Ammon's horn (tissue), 1 donor: ENCODE data around the gene CENPU.
A peak's percentile ranks its signal among the peaks of the same experiment; 100 is the strongest.

Source experiments
- DNase-seq: peaks from one replicate; pipeline ENCODE4 v3.0.0-alpha.2; 2016; ENCODE audit warnings: low spot score

CENPU gene

DNA sequence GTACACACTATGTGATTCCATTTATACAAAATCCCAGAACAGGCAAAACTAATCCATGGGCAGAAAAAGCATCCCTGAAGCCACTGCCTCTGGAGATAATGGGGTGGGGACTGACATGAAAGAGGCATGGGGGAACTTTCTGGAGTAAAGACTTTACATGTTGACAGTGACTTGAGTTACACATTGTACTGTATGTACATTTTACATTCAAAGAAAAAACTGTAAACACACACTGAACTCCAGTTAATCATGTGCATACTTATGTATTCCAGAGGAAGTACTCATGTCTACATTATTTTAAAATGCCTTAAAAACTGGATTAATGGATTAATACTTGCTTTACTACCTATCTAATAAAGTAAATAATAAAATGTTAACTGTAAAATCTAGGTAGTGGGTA lies 21.6 kb downstream of the CENPU start:
- no peak for DNase-seq

DNA sequence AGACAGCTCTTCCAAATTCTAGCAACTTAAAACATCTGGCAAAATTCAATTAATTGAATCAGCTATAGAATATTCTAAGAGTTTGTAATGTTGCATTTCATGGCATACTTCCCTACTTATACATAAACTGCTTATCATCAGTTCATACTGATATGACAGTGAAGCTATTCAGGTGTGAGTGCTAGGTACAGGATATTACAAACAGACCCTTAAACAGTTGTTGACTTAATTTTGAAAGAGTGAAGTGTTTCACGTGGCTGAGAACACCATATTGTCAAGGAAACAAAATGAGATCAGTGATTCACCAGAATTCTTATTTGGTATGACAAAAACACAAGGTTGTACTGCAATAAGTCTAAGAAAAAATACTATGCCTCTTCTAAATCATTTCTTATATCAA lies 27.4 kb downstream of the CENPU start:
- DNase-seq = no peak

DNA sequence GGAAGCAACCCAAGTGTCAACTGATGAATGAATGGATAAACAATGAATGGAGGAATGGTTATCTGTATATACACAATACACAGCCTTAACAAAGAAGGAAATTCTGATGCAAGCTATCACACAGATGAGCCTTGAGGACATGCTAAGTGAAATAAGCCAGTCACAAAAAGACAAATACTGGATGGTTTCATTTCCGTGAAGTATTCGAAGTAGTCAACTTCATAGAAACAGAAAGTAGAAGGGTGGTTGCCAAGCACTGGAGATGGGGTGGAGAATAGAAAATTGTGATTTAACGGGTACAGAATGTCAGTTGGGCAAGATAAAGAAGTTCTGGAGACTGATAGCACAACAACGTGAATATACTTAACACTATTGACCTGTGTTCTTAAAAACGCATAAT lies 28.2 kb downstream of the CENPU start:
- no peak for DNase-seq

DNA sequence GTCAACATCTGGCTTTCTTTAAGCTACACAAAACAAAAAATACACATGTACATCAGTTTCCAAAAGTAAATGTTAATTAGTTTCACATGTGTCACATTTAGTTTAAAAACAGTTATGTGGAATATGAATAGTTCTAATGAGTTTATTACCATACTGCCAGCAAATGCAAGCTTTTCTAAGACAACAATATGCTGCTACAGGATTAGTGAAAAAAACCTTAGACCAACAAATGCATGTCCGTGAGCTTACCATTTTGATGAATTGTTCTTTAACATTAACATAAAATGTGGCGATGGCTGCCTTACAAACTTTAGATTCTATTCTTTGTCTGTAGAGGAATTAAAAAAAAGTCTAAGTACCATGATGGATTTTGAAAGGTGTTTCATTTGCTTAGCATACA lies 31.8 kb downstream of the CENPU start:
- no peak for DNase-seq

DNA sequence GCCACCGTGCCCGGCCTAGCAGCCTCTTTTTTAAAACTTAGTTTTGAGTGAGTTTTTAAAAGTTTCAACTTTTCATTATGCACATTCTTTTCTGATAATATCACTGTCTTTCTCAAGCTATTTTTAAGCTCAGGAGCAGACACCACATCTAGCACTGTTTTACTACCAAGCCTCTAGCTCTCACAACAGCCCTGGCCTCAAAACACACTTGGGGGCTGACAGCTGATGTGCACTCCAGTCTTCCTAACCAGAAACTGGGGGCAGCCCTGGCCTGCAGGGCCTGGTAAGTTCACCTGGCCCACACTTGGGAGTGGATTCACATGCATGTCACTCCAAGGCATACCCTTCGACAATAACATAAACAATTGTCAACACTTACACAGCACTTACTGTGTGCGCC lies 34.0 kb downstream of the CENPU start:
- DNase-seq = no peak

DNA sequence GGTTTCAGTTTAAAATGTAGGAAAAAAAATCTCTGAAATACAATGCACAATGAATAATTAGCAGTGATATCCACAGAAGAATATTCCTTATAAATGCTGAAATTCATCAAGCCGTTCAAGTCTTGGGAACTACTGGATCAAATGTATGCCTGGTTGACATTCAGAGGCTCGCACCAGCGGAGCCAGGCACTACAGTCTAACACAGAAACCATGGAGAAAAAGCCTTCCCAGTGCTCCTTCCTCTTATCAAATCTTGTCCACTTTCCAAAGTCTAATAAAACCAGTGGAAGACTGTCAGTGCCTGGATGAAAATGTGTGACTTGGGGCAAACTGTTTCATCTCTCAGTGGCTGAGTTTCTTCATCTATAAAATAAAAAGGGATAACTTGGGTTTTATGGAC lies 35.9 kb downstream of the CENPU start:
- DNase-seq = no peak

DNA sequence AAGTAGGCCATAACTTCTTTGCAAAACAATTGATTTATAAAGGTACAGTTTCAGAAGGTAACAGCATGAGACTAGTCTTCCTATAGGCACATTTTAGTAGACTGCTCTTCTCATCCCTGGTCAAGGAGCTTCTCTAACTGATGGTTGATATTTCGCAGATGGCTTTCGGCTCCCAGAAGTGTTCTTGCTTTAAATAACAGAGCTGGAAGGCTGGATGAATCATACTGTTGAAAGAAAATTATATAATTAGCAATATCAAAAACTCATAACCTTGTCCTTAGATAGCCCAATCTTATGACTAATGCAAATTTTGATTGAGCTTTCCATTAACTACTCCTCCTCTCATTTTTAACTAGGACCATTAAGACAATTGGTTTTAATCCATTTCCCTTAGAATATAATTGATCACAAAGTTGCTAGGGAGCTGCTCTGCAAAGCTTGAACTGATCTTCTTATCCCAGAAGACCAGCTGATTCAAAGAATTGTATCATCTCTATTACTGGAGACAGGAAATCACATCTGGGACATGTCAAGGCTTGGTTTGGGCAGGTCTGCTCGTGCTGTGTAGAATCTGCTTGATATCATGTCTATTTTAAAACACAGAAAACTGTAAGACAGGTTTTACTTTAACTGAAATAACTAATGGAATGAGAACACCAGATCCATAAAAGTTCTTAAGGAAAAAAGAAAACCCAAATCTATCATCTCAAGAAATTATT lies 38.6 kb downstream of the CENPU start:
- peak; percentile 21 for DNase-seq

DNA sequence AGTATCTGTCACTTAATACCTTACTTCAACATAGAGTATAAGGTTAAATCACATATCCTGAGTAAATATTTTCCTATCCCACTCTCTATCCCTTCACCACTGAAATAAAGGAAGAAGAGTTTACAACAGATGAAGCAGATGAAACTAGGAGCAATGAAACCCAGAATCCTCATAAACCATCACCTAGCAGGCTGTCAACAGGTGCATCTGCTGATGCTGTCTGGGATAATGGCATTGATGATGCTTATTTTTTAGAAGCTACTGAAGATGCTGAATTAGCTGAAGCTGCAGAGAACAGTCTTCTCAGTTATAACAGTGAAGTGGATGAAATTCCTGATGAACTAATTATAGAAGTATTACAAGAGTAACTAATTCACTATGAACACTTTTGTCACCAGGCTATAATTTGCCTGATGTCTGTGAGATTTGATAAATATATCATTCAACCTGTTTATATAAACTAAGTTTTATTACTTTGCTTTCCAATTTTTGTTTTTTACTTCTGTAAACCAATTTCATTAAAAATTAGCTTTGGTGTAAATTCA lies 39.4 kb downstream of the CENPU start:
- DNase-seq = no peak

DNA sequence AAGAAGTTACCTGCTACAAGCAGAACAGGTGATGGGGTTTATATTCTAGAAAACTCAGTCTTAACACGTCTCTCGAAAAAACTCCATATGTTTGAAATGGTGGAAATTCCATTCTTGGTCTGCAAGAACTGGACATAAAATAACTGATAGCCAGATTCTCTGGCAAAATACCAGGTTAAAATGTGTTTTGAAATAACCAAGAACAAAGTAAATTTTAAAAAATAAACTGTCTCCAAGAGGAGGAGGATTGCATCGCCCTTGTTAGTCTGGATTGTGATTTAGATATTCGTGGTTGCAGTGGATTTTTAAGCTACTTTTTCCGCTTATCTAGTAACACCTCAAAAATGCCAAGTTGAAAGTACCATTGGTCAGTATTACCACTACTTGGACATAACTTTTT lies 40.8 kb downstream of the CENPU start:
- DNase-seq = no peak

DNA sequence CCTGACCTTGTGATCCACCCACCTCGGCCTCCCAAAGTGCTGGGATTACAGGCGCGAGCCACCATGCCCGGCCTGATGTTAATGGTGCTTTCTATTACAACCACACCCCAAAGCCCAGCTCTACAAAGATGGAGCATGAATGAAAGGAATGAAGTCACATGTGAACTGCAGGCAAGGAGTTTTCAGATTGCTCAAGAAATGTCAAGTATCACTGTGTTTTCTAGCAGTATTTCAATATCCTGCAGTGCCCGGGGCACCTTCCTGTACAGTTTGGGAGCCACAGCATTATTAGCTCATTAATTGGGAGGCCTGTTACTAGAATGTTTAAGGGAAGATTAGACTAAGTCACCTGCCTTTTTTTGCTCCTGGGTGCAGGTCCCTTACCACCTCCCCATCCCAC lies 44.2 kb downstream of the CENPU start:
- no peak for DNase-seq

DNA sequence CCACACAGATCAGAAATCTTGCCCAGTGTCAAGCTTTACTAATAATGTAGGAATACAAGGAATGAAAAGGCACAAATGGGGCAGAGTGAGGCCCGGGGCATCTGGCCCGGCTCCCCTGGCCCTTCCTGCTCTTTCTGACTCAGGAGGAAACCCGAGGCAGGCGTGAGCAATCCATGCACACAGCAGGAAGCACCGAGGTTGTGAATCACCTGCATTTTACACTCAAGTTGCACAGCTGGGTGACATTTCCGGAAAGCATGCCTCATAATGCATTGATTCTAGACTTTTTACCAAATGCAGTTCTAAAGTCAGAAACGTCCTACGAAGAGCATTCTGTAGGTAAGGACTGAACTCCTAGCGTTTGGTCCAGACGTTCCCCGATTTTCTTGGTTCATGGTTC lies 45.4 kb downstream of the CENPU start:
- no peak for DNase-seq

DNA sequence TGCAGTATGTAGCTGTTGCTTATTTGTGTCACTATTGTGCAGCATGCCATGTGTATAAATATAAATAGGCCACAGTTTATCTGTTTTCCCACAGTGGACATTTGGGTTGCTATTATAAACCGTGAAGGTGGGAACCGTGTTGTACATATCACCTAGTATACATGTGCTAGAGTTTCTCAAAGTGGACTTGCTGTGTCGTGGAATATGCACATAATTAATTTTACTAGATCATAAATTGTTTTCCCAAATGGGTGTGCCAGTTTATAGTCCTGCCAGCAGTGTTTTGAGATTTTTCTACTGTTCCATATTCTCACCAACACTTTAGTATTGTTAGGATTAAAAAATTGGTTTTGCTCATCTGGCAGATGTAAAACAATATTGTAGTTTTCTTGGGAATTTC lies 45.9 kb downstream of the CENPU start:
- no peak for DNase-seq

DNA sequence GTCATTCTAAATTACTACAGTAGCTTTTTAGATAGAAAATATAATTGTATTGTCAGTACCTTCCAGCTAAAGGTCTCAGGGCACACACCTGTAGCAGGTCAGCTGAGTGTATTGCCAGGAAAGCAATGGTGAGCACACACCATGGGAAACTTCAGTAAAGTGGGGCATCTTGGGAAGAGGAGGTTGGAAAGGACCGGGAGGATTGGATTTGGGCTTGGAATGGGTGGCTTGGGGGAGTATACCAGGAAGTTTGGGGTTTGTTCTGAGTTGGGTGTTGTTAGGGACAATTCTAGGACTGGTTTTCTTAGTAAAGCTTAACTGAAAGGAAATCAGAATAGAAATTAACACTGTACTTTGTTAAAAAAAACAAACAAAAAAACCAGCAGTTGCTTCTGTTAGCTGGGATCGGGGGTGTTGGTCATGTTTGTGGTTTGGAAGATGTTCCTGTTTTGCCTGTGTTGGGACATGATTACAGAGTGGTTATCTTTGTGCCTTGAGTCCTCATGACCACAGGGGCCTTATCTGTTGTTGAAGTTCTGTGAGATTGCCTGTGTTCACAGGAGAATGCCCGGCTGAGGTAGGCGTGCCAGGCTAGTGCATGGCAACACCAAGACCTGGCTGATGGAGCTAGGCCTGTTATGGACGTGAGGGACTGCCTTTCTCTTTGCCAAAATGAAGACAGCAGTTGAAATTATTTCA lies 49.3 kb downstream of the CENPU start:
- no peak for DNase-seq

DNA sequence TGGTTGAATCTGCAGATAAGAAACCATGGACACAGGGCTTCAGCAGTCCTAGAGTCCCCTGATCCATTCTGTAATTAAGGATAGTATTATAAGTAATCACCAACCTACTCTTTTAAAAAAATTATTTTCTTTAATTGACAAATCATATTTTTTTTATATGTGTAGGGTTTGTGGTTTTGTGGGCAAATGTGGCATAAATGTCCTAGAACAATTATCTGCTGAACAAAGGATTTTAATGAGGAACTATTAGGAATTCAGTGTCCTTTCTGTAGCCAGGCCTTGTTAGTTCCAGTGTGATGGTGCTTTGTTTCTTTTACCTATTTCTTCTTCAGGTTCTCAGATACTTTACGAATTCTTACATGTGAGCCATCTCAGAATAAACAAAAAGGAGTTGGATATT lies 52.0 kb downstream of the CENPU start:
- no peak for DNase-seq

DNA sequence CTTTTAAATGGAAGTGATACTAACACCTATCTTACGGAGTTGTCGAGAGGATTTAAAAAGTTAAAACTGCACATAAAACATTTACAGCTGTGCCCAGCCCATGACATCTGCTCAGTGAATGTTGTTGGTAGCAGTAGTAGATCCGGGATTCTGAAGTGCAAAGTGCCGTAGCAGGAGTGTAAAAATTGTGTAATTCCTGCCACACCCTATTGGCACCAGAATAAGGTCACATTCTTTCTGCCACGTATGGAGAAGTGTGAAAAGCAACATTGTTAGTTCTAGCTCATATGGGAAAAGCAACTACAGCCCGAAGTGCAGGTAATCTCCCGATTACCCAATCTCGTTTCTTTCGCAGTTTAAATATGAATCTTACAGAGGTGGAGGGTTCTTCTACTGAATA lies 53.2 kb downstream of the CENPU start:
- no peak for DNase-seq

DNA sequence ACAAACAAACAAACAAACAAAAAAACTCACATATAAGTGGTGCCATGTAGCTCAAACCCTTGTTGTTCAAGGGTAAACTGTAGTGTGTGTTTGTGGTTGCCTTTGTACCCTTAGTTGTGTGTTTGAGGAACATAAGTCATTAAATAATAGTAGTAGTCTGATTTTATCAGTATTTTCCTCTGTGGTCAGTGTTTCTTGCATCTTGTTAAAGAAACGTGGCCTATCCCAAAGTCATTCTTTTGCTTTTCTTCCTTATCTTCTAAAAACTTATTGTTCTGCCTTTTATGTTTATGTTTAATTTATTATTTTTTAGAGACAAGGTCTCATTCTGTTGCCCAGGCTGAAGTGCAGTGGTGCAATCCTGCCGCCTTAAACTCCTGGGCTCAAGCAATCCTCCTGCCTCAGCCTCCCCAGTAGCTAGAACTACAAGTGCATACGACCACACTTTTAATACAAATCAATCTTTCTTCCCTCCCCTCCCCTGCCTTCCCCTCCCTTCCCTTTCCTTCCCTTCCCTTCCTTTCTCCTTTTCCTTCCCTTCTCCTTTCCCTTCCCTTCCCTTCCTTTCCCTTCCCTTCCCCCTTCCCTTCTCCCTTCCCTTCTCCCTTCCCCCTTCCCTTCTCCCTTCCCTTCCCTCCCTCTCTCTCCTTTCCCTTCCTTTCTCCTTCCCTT lies 57.9 kb downstream of the CENPU start:
- no peak for DNase-seq

DNA sequence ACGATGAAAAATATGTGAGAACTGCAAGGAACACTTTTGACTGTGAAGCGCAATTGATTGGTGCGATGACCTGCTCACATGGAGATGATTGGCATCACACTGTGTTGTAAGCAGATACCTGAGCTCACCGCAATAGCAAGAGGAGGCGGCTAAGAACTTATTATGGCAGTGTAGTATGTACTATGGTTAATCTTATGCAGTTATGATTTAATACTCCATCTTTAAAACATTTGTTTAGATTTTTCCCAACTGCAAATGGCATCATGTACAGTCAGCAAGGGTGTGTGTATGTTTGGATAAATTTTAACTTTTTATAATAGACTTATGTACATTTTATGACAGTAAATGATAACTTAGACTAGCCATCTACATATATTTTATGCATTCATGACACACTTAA lies 58.9 kb downstream of the CENPU start:
- no peak for DNase-seq

DNA sequence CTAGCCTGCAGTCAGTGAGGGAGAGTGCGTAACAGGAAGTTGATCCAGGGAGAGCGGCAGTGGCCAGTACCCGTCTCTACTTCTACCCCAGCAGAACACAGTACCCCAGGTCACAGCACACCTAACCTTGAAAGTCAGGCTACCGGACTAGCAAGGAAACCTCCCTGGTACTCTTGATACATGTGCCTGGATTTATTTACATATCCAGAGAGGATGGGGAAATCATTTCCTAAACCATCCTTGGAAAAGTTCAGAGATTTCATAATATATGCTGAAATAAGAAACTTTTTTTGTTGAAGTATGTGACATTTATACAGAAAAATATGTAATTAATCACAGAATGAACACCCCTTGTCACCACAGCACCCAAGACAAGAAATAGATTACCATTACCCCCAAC lies 59.9 kb downstream of the CENPU start:
- DNase-seq = no peak

DNA sequence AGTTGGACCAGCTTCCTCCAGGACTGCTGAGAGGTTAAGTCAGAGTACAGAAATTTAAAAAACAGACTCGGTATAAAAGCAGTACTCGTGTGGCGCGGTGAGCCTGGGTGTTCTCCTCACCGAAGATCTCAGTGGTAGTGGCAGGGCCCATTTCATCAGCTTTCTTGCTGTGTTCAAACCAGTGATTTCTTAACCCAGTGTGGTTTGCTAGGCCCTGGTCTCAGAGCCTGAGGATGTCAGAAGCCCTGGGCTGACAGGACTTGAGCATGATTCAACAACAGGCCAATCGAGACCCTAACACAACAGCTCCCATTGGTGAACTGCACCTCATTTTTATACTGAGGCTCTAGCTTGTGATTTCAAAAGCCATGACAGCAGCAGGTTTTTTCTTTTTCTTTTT lies 61.2 kb downstream of the CENPU start:
- DNase-seq = no peak

DNA sequence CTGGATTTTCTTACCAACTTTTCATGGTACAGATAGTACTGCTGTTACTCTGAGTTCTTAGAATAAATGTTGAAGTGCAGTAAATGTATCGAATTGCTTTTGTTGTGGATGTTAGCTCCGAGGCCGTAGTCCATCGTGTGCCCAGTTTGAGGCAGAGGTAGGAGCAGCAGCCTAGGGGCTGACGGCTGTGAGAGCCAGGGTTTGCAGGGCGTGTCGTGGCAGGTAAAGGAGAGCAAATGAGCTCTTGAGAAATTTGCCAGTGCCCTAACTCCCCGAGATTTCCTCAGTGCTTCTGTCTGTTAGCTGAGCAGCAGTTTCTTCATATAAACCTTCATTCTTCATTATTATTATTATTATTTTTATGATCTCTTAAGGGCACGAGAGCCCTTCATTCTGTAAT lies 62.8 kb downstream of the CENPU start:
- DNase-seq = no peak

DNA sequence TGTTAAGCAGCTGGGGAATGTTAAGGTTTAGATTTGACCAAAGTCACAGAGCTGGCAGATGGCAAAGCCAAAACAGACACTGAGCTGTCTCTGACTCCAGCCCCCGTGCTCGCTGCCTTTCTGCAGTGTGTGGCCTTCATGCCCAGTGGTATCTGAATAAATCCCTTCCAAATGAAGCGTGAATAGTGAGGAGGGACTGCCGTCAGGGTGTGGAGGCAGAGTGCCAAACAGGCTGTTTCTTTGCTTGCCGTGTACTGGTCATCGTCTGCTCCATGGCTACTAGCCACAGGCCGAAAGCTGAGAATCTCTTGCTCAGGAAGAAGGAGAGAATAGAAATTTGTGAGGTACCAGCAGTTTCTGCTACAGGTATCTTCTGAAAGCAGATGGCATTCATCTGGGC lies 64.6 kb downstream of the CENPU start:
- DNase-seq = no peak

DNA sequence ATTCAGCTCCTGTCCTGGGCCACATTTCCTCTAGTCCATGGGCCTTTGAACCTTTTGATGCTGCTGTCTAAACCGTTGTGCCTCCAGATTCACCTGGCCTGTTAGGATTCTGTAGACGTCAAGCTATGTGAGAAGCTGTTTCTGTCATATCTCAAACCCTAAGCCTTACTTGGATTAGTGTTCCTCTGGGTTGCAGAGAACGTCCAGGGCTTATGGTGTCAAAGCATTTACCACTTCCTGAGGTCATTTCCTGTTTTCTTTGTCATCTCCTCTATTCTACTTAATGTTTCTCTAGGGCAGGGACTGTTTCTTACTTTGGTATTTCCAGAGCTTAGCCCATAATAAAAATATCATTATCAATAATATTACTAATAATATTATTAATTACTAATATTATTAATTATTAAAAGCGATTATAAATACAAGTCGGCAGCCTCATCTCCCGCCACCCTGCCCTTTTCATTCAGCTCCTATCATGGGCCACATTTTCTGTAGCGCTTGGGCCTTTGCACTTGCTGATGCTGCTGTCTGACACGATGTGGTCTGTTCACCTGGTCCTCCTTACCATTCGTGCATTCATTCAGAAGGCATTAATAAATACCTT lies 65.3 kb downstream of the CENPU start:
- no peak for DNase-seq

DNA sequence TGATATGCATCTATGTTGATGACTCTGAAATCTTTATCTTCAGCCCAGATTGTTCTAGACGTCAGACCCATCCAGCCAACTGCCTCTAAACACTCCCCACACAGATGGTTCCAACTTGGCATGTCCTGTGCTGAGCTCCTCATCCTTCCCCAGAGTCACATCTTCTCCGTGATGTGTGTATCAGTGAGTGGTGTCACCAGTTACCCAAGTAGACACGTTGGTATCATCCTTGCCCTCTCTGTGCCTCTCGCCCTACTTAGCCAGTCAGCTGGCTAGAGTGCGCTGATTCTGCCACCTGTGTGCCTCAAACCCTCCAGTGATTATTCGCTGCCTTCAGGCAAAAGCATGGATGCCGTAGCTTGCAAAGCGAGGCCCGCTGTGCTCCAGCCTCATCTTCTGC lies 65.8 kb downstream of the CENPU start:
- DNase-seq = no peak
